CMK (cell line): ENCODE measurements around the gene CASKIN1.

Source experiments
- DNase-seq: peaks from one replicate; pipeline ENCODE4 v3.0.0-alpha.2; 2010; ENCODE audit warnings: low read depth

CASKIN1 gene

DNA sequence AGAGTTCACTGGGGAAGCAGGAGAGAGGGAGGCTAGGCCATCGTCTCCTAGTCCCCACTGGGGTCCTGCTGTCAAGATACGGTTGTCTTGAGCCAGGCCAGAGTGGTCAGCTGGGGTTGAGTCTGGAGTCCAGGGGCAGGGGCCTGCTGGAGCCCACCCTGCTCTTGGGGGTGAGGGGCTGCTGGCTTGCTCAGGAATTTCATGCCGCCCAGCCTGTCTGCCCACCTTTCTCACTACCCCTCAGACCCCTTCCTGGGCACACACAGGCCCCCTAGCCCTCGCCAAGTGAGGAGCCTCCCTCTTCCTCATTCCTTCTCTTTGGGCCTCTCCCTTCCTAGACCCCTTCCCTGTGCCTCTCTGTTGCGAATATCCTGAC lies 39.6 kb downstream of the CASKIN1 start:
- no peak for DNase-seq

DNA sequence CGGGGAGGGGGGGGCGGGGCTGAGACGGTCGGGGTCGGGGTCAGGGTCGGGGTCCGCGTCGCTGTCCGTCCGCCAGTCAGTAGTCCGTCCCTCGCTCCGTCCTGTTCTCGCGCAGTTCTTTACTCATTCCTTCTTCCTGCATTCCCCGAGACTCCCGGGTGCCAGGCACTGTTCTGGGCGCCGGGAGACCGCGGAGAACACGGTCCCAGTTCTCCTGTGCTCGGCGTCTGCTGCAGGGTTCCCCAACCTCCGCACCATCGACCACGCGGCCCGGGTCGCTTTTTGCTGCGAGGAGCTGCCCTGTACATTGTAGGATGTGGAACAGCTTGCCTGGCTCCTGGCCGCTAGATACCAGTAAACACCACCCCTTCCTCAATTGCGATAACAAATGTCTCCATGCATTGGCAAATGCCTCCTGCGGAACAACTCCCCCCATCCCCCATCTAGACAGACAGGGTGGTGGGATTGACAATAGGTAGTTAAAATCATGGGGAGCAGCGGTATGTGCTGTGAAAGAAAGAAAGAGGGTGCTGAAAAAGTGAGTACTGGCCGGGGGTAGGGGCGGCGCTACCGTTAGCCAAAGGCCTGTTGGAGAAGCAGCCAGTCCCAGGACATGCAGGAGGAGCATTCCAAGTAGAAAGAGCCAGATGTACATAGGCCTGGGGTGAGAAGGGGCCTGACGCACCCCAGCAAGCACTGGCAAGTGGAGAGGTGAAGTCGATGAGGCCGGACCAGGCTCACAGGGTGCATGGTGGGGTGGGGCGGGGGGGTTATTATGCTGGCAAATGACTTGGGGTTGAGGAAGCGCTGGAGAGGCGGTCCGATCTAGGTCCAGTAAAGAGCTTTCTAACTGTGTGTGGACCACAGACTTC lies 40.2 kb downstream of the CASKIN1 start:
- DNase-seq, result no peak

DNA sequence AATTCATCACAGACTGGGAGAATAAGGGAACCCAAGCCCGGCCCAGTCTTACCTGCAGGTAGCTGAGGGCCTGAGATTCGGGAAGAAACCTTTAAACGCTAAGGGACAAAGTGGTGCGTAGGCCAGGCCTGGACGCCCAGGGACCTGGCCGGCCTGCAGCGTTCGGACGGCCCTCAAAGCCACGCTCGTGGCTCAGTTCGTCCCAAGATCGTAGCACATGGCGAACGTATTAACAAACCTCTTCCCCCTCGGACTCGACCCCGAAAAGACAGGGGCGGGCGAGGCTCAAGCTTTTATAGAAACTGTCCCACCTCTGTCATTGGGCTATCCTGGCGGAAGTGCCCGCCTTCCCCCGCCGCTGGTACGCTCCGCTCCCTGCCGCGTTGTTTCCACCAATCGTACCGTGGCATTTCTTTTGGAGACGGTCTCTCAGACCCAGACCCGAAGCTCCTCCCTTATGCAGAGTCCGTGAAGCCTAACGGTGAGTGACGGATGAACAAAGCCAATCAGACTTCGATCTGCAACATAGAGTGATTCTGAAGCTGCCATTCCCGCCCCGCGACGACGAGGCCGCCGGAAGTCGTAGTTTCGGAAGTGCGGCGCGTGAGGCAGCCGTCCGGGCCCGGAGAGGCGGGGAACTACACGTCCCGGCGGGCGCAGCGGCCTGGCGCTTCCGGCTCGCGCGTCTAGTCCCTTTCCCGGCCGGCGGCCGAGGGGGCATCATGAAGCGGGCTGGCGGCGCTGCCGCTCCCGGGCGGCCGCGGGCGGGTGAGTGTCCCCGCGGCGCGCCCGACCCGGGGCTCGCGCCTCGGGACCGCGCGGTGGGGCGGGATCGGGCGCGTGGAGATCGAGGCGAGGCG lies 41.1 kb downstream of the CASKIN1 start, which contains the start of gene TRAF7:
Gene TRAF7 (plus strand): TSS at position 692 of the 860 bp plus-strand sequence. CDS start 8,139 bp downstream, outside the sequence.
- peak; percentile 99 for DNase-seq

DNA sequence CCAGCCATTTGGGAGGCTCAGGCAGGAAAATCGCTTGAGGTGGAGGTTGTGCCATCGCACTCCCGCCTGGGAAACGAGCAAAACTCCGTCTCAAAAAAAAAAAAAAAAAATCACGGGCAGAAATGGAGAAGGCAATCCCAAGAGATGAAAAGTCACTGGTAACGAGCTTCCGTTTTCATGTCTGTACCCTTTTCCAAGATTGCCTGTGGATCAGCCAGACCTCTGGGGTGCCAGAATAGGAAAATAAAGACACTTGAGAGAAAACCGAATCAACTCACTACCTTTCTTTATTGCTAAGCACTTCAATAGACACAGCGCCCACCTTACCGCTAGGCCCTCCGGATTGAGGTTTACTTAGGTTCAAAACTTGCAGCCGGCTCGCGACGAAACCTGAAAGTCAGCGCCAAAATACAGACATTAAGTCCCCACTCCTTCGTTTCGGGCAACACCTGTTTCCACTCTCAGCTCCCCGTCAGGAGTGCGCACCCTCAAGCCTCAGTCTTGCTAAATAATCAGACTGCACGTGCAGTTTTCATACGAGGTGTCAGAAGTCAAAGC lies 41.8 kb downstream of the CASKIN1 start:
- no peak for DNase-seq

DNA sequence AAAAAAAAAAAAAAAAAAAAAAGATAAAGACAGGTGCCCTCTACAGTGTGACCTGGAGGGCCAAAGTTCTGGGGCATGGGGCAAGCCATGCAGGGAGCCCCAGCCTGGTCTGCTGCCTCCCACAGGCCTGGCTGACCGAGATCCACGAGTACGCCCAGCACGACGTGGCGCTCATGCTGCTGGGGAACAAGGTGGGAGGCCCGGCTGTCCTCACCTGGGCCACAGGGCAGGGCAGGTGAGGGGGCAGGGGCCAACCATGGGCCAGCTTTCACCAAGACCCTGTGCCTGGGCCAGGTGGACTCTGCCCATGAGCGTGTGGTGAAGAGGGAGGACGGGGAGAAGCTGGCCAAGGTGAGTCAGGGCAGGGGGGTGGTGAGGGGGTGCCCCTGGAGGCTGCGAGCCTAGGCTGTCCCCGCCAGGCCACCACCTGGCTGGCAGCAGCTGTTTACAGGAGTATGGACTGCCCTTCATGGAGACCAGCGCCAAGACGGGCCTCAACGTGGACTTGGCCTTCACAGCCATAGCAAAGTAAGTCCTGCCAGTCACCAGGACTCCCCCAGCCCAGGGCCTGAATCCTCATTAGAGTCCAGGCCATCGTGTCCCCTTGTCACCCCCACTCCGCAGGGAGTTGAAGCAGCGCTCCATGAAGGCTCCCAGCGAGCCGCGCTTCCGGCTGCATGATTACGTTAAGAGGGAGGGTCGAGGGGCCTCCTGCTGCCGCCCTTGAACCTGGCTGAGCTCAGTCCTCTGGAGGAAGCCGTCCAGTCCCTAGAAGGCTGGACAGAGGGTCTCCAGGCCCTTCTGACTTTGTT lies 43.5 kb downstream of the CASKIN1 start:
- DNase-seq, result no peak

DNA sequence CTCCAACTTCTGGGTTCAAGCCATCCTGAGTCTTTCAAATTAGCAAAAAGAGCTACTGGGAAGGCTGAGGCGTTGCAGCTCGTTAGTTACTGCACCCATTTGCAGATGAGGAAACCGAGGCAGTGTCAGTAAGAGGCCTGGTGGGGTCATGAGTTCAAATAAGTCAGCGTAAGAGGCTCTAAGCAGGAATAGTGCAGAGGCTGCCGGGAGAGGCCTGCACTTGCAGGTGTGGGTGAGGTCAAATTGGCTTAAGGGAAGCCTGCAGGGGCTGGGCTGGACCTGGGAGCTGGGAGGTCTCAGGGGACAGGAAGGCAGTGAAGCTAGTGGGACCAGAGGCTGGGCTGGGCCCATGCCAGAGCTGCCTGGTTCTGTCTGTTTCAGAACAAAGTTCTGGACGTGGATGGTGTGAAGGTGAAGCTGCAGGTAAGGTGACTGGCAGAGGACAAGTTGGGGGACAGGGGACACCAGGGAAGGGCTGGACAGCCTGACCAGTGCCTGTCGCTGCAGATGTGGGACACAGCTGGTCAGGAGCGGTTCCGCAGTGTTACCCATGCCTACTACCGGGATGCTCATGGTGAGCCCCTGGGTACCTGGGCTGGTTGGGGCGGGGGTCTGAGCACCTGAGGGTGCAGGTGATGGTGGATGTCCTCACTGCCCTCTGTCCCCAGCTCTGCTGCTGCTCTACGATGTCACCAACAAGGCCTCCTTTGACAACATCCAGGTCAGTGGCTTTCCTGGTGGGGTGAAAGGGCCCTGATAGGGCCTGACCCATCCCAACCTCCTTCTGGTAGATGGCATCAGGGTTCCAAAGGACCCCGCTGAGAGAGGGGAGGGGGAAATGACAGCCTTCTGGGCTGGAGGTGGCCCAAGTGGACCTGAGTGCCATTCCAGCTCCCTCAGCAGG lies 45.0 kb downstream of the CASKIN1 start:
- DNase-seq, result no peak

DNA sequence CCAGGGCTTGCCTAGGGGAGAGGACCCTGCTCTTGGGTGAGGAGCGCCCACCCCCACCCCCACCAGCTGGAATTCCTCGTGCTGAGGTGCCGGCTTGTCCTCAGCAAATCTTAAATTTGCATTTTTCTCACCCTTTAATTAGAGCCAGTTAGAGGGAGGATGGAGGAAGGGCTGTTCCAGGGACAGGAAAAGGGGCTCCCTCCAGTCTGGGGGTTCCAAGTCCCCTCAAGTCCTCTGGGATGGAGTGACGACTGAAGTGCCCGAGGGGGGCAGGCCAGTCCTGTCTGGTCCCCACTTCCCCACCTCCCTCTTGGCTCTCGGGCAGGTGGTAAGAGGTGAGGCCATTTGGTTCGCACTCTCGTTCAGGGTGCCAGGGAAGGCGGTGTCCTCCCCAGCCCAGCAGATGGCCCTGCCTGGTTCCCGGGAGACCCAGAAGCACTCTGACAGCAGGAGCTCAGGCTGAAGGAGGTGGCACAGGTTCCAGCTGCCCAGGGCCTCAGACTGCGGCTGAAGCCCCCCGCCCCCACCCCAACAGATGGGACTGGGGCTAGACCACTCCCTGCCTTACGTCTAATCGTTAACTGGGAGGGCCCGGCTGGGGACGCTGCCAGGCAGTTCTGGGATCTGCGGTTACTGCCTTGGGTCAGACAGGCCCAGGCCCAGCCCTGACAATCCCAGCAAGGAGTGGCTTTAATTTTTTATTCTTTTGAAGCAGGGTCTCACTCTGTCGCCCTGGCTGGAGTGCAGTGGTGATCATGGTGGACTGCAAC lies 45.8 kb downstream of the CASKIN1 start:
- no peak for DNase-seq

DNA sequence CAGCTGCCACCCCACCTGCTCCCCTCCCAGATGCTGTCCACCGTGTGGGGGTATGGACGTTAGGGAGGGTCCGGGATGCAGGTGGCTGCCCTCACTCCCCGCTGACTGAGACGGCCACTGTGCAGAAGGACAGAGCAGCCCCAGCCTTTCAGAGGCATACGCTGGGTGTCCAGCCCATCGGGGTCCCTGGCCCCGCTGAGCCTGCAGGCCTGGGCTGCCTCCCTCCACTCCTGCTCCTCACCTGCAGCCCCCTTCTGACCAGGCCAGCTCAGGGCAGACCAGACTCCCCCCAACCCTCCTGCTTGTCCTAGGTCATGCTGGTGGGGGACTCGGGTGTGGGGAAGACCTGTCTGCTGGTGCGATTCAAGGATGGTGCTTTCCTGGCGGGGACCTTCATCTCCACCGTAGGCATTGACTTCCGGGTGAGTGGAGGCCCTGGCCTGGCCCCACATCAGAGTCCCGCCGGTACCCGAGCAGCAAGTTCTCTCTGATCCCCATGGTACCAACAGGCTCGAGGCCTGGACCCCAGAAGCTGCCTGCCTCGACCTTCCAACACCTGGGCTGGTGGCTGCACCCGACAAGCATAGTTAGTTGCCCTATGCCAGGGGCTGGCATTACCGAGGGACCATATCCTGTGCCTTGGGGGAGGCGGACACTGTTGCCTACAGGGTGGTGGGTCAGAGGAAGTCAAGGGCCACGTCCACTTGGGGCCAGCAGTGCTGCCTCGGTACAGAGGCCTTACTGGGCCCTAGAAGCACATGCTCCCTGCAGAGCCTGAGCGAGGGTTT lies 46.6 kb downstream of the CASKIN1 start:
- no peak for DNase-seq

DNA sequence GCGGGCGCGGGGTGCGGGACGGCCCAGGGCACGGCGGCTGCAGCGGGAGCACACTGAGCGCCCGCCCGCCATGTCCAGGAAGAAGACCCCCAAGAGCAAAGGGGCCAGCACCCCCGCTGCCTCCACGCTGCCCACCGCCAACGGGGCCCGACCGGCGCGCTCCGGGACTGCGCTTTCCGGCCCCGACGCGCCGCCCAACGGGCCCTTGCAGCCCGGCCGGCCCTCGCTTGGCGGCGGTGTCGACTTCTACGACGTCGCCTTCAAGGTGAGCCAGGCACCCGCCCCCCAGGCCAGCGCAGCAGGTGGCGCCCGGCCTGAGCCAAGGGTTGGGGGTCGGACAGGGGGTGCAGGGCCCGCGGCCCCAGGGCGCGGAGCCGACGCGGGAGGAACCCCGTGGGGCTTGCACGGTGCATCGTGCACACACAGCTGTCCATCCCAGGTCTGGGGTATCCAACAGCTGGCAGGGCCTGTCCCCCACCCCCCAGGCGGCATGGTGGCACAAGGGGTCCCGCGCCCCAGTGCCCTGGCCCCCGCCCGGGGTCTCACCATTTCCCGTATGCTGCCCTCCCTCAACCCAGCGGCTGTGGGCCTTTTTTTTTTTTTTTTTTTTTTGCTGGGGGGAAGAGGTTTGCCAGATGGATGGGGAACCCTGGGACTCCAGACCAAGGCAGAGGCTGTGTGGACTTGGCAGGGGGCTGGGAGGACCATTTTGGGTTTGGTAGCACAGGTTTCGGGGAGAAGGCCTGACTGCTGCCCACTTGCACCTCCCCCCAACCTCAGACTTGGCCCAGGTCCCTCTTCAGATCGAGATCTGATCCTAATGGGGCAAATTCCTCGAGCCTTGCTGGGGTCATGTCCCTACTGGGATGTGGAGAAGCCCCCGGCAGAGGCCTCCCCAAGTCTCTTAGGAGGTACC lies 47.4 kb downstream of the CASKIN1 start:
- no peak for DNase-seq

DNA sequence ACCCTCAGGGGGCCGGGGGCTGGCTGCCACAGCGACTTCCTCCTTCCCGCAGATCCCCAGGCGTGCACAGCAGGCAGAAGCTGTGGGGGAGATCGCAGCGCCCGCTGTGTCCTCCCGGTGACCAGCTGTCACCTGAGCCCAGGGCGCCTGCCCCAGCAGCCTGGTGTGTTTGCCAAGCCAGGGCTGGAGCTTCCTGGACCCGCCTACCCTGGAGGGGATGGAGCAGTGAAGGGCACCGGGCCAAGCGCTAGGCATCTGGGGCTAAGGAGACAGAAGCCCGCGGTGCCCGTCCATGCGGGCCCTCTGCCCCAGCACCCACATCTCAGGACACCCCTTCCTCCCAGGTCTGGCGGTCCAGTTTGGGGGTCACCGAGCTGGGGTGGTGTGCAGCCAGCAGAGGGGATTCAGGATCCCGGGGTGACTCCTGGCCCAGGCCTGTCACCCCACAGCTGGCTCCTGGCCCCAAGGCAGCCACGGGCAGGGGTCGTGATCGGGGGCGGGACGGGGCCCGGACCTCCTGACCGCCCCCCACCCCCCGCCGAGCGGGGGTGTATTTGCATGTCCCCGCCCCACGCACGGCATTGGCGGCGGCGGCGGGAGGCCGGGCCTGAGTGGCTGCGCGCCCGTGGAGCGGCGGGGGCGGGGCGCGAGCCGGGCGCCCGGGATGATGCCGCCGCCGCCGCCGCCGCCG lies 48.3 kb downstream of the CASKIN1 start, which contains the start of gene RAB26:
Gene RAB26 (plus strand): TSS at position 645 of the 691 bp plus-strand sequence. CDS start 159 bp downstream, outside the sequence.
- DNase-seq, result no peak

DNA sequence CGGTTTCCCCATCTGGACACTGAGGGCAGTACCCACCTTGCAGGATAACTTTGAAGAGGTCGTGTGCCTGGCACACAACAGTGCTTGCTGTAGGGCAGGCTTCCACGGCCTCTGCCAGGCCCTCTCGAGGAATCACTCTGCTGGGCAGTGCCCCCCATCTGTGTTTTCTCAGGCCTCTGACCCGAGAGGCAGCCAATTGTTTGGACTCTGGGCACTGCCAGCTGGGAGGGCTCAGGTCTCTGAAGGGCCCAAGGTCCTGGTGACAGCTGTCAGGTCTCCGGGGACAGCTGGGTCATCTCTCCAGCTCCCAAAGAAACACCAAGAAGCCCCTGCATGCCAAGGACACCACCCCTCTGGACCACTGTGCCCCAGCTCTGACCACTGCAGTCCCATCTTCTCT lies 49.0 kb downstream of the CASKIN1 start:
- DNase-seq, result no peak

DNA sequence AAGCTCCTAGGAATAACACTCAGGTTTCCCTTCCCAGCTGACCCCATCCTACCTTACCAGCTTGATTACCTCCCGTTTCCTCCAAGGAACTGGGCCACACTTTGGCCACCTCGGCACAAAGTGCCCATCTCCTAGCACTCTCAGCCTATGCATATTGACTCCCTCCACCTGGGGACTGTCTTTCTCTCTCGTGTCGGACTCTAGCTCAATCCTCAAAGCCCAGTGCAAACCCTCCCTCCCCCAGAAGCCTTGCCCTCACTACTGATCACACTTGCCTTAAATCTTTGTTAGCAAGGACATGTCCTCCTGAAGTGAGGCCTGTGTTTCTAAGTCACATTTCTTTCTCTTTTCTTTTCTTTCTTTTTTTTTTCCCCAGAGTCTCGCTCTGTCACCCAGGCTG lies 50.6 kb downstream of the CASKIN1 start:
- no peak for DNase-seq

DNA sequence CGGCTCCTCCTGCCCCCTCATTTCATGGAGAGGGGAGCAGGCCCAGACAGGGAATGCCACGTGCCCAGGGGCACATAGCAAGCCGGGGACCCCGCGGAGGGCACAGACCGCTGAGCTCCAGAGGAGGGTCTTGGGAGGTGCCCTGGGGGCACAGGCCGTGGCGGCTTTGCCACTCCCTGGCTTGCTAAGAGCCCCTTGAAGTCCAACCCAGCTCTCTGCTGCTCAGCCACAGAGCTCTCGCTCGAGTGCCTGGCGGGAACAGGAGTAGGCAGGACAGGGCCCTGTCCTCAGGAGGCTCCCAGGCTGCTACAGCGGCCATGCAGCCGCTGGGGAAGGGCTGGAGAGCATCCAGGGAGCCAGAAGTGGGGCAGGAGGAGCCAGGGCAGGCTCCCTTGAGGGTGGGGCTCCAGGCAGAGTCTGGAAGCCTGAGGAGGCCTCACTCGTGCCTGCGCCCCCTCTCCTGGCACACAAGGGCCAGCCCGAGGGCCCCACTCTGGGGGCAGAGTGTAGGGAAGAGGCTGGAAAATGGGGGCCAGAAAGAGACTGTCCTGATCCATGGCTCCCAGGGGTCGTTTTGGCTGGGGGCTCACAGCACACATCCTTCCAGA lies 52.4 kb downstream of the CASKIN1 start:
- no peak for DNase-seq

DNA sequence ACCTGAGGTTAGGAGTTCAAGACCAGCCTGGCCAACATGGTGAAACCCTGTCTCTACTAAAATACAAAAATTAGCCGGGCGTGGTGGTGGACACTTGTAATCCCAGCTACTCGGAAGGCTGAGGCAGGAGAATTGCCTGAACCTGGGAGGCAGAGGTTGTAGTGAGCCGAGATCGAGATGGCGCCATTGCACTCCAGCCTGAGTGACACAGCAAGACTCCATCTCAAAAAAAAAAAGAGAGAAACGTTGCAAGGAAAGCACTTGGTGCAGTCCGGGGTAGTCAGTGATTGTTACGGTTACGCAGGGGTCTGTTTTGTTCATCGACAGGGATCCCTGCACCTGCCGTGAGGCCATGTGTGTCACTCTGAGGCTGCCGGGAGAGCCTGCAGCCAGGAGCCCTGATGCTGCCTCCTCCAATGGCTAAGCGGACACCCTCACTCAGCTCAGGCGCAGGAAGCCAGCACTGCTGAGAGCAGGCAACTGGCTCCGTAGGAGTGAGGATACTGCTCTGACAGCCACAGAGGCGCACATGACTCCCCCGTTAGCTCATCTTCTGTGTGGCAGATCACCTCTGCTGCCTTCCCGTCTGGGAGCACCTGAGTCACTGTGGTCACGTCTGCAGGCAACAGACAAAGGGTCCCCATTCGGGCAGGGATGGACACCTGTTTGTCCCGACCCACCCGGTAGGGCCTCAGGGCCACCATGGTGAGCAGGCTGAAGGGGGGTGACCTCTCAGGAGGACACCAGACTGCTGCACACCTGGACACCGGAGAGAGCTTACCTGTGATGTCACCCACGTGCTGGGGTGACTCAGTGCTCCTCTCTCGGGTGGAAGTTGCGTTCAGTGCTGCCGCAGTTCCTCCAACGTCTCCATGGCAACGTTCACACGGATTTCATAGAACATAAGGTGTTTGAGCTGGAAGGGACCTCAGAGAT lies 53.2 kb downstream of the CASKIN1 start:
- DNase-seq, result no peak

DNA sequence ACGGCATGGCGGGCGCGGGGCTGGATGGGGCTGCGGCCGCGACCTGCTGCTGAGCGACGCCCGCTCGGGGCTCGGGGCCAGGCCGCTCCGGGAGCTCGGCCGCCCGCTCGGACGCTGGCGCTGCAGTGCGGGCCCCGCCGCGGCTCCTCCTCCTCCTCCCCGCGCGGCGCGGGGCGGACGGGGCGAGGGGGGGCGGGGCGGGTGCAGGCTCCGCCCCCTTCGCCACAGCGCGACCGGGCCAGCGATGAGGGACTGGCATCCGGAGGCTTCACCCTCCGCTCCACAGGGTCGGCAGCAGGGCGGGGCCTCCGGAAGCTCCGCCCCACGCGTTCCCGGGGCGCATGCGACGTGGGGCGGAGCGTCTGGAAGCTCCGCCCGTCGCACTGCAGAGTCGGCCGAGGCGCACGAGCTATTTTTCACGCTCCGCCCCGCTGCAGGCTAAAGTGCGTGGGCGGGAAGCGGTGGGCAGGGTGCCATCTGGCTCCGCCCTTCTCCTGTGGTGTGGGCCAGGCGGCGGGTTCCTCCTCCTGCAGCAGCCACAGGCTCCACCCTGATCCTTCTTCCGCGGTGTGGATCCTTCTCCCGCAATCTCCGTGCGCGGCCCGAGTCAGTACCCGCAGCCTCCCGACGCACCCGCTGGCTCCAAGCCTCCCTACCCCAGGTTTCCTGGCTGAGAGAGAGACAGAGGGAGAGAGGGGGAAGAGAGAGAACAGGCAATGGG lies 60.5 kb downstream of the CASKIN1 start, which contains the start of gene PKD1:
Gene PKD1 (minus strand): TSS at position 129 of the 721 bp plus-strand sequence. CDS start 209 bp downstream, outside the sequence.
- peak; percentile 86 for DNase-seq
